Tibial nerve (tissue), 4 donors: Measurements from ENCODE around the gene NXPH1.

Experiments used
- EP300 ChIP-seq, 2 donors: sonication (generic); formaldehyde crosslinking; IDR thresholded peaks; one replicate each; pipeline ENCODE4 v1.6.1; 2017; ENCODE audit warnings: antibody characterized with exemption in 2 of 2, mild to moderate bottlenecking in 1 of 2
- POLR2A ChIP-seq, 2 donors: fragments of 450-650 bp; IDR thresholded peaks; one replicate each; pipeline ENCODE4 v1.6.1; 2017; ENCODE audit warnings: antibody characterized with exemption in 2 of 2, mild to moderate bottlenecking in 2 of 2, moderate library complexity in 2 of 2
- TF ChIP-seq, protein P1 (sequence below), 5 experiments: fragments of 200-600 bp in 3 of 5; fragments of 450-650 bp in 2 of 5; sonication (generic) in 3 of 5; IDR thresholded peaks; one replicate each; pipeline ENCODE4 v1.5.1; 2016 to 2019; ENCODE audit warnings: antibody characterized with exemption in 5 of 5, mild to moderate bottlenecking in 3 of 5, moderate library complexity in 2 of 5

DNA sequence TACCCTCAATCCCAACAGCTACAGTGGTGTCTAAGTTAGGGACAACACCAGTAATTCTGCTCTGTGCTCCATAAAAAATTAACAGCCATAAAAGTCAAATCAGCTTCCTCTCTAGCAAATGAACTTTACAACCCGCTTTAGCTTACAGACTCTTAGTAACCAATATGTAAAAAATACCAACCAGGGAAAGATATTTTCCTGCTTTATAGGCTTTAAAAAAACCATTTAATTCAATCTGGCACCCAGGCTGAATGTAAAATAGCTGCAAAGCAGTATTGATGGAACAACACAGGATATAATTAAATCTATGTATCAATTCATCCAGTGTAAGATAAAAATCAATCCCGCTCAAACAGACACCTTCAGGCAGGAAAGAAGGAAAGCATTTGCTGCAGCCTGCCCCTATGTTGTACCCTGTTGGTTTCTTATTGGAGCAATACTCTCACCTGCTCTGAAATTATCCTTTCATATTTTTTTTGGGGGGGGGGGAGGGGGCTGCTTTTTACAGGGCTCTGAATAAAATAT is 98.6 kb downstream of the NXPH1 start:
- TF ChIP-seq POLR2A (IDR thresholded peaks at IDR 0.05) (no peak), EP300 (IDR thresholded peaks at IDR 0.05) (no peak)
- TF ChIP-seq, protein P1, sequence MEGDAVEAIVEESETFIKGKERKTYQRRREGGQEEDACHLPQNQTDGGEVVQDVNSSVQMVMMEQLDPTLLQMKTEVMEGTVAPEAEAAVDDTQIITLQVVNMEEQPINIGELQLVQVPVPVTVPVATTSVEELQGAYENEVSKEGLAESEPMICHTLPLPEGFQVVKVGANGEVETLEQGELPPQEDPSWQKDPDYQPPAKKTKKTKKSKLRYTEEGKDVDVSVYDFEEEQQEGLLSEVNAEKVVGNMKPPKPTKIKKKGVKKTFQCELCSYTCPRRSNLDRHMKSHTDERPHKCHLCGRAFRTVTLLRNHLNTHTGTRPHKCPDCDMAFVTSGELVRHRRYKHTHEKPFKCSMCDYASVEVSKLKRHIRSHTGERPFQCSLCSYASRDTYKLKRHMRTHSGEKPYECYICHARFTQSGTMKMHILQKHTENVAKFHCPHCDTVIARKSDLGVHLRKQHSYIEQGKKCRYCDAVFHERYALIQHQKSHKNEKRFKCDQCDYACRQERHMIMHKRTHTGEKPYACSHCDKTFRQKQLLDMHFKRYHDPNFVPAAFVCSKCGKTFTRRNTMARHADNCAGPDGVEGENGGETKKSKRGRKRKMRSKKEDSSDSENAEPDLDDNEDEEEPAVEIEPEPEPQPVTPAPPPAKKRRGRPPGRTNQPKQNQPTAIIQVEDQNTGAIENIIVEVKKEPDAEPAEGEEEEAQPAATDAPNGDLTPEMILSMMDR (IDR thresholded peaks at IDR 0.05), result no peak
